HG02763 (cell line): ENCODE data around the gene BPIFB3.

Experiments
- ATAC-seq: cut with Tn5 transposase; IDR thresholded peaks from one replicate; pipeline ENCODE4 v1.9.1; 2021; ENCODE audit warnings: mild to moderate bottlenecking, moderate library complexity; ENCODE audit not compliant: unreplicated experiment

The BPIFB3 gene

DNA sequence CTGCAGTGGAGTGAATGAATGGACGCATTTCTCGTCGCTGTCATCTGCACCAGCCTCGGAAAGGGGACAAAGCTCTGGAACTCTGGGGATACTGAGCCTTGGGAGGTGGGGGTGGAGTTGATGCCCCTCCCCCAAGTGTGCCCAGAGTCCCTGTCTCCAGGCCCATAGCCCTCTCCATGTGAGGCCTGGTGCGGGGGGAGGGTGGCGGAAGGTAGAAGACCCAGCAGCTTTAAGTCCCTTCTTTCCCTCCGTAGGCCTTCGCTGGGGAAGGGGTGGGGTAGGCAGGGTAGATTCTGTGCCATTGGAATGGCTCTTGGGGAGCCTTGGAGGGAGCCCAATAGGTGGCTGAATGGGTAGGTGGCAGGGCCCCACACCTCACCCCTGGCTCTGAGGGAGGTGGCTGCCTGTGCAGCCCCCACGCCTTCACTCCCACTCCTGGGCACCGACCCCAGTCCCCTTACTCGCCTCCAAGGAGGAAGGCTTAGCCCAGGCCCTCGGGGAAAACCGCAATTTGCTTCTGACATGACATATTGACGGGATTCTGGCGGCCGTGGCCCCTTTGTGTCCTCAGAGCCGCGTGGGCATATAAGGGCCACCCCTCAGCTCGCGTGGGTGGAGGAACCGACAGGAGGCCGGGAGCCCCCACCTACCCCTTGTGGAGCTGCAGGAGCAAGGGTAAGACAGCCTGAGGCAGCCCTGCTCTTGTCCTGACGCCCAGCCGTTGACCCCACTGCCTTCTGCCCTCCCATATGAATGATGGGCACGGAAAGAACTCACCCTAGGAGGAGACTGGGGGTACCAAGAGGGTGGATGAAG lies at the start of gene BPIFB3:
TSS of gene BPIFB3 (plus strand) at position 613 of the 816 bp plus-strand sequence. CDS start 1,533 bp downstream, outside the sequence.
- no peak for ATAC-seq

DNA sequence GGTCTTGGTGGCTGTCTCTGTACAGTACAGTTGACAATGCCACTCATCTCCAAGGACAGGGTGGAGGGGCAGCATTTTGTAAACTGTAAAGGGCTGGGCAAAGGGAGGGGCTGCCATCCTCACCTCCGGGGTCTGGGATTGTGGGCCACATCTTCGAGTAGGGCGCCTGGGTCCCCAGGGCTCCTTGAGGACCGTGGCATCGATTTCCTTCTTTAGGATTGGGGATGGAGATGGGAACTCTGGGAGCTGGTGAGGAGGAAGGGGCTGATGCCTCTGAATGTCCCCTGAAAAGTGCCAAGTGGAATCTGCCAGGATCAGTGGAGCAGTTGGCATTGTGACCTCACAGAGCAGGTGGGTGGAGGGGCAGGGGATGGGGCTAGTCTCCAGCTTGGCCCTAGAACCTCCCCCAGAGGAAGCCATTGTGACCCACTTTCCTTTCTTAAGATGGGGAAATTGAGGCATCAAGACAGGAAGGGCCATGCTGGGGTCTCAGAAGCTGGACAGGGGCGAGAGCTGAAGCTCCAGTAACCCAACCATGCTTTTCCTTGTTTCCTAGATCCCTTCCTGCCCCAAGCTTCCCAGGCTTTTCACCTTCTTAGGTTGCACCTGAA lies 49.5 kb upstream of the BPIFB3 start, which contains the start of gene SUN5:
TSS of gene SUN5 (minus strand) at position 293 of the 611 bp plus-strand sequence. CDS start at position 200, 93 bp downstream.
- ATAC-seq: no peak

GRCh38 chr20:33005132-33005566 lies 48.6 kb upstream of the BPIFB3 start:
- ATAC-seq: no peak

DNA sequence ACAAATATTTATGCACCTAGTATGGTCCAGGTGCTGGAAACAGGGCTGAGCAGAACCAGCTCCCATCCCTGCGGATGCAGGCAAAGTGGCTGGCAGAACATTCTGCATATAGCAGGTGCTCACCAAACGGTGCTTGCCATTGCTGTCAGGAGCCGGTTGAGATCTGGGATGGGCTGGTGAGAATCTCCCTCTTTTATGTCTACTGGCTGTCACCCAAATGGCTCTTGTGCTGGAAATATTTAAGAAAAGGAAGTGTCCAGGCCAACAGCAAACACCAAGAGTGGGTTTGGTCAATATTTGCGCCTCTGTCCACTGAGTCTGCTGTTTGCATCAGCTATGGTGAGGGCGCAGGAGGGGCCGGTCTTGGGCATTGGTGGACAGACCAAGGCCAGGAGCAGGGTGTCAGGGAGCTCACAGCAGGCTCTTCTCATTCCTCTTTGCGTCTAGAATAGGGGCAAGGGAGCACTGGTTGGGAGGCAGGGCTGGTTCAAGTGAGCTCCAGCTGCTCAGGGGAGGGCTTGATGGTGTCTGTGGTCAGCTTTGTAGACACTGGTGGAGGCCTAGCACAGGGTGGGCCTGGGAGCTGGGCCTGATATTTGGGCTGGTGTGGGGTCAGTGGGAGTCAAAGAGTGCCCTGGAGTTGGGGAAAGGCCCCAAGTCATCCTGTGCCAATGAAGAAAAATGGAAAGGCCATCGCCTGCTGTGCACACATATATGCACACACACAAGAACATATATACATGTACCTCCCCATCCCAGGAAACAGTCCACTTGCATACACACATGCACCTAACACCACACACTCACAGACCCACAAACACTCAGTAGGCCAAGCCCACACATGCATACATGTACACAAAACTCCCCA lies 47.6 kb upstream of the BPIFB3 start:
- ATAC-seq: no peak

GRCh38 chr20:33006776-33007375 lies 46.8 kb upstream of the BPIFB3 start:
- ATAC-seq: no peak

- no peak for ATAC-seq
Observed at GRCh38 chr20:33007376-33008335, 46.0 kb upstream of the BPIFB3 start, which contains the start of gene BPIFB2. BPIFB2 (plus strand) TSS chr20:33007704; CDS start chr20:33008575, 871 bp downstream.

- ATAC-seq: no peak
Observed at GRCh38 chr20:33008336-33009213, 45.1 kb upstream of the BPIFB3 start.

DNA sequence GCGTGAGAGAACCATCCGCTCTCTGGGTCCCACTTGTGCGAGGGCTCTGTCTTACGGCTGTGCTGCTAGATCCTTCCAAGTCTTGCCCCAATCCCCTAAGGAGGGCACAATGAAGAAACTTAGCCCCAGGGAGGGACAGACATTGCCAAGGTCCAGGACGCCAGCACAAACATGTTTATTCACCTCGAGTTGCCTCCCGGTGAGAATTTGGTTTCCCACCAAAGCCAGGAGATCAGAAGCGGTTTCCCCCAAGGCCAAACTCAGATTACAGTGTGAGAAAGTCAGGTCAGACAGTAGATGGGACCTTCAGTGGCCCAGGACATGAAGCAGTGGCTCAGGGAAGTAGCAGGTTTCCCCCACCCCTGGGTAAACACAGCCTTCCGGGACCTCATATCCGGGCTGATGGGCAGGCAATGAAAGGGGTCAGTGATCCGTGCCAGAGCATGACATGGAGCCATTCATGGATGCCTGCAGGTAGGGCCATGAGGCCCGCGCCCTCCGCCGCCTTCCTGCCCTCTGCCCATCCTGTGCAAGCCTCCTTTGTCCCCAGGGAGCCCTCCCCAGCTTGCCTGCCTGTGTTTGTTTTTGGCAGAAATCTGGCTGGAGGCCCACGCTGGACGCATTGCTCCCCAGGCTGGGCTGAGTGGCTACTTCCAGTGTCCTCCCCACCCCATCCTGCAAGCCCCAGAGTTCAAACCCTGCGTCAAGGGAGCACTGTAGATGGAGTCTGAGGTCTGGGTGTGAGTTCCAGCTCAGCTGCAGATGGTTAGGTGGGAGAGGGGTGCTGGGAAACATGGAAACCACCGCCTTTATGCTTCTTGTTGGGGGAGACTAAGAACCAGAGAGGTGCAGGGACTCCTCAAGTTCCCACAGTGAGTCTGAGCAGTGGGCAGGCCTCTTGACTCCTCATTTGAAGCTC lies 44.2 kb upstream of the BPIFB3 start:
- no peak for ATAC-seq

GRCh38 chr20:33010133-33010504 lies 43.6 kb upstream of the BPIFB3 start:
- no peak for ATAC-seq

DNA sequence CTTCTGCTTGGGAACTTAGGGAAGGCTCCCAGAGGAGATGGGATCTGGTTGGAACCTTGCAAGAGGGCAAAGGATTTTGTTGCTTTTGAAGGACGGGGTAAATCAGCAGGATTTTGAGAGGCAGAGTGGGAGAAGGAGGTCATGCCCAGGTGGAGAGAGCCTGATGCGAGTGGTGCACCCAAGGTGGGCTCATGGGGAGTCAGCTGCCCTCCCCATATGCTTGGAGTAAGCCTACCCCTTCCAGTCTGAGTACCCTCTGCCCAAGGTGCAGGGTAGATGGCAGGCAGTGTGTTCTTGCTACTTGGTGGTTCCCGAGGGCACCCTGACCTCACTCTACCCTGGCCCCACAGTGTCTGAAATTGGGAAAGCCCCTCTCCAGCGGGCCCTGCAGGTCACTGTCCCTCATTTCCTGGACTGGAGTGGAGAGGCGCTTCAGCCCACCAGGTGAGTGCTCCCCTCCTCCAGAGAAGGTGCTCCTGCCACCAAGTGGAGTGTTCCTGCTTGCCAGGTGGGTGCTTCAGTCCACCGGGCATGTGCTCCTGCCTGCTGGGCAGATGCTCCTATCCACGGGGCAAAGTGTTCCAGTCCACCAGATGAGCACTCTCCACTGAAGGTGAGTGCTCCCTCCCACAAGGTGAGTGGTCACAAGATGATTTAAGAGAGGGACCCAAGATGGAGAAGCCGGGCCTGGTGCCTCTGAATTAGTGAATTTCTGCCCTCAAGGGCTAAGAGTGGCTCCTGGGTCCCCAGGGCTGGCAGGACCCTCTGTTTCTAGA lies 42.8 kb upstream of the BPIFB3 start:
- ATAC-seq: no peak

- ATAC-seq: no peak
Observed at GRCh38 chr20:33012327-33013189, 41.1 kb upstream of the BPIFB3 start.

- ATAC-seq: no peak
Observed at GRCh38 chr20:33013701-33014326, 39.9 kb upstream of the BPIFB3 start.

- ATAC-seq: no peak
Observed at GRCh38 chr20:33014336-33015113, 39.2 kb upstream of the BPIFB3 start.

DNA sequence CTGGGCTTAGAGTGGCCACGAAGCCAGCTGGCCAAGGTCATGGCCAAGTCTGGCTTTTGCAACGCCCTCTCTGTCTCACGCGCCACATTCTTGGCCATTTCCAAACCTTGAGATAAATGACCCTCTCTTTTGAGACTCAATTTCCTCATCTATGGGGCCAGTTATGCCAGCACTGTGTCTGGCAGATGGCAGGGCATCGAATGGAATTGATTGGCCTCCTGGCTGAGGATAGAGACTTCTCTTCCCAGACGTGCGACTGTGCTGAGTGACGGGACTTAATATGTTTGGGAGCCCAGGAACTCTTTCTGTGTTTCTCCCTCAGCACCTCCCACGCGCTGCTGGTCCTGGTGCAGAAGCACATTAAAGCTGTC lies 38.6 kb upstream of the BPIFB3 start:
- no peak for ATAC-seq
